ENCODE measurements around the gene ATRAID.
"Not testable (repeated sequence)": the region's sequence is repeated elsewhere in the genome, so short reads cannot be mapped to it uniquely, and the experiment has no call there.

Gene ATRAID

GRCh38 chr2:27194538-27195354 lies 17.1 kb upstream of the ATRAID start:
- DNase-seq: no peak

- DNase-seq: not testable (repeated sequence)
Observed at GRCh38 chr2:27195799-27196198, 16.0 kb upstream of the ATRAID start.

- not testable (repeated sequence) for DNase-seq
Observed at GRCh38 chr2:27198068-27198467, 13.8 kb upstream of the ATRAID start.

GRCh38 chr2:27198627-27199026 lies 13.2 kb upstream of the ATRAID start:
- DNase-seq: no peak

GRCh38 chr2:27199241-27199640 lies 12.6 kb upstream of the ATRAID start:
- DNase-seq: no peak

GRCh38 chr2:27201675-27202074 lies 10.2 kb upstream of the ATRAID start:
- no peak for DNase-seq

- DNase-seq: no peak
Observed at GRCh38 chr2:27202854-27203253, 9.0 kb upstream of the ATRAID start.

- DNase-seq: no peak
Observed at GRCh38 chr2:27203741-27204140, 8.1 kb upstream of the ATRAID start.

GRCh38 chr2:27204566-27204965 lies 7.3 kb upstream of the ATRAID start:
- DNase-seq: no peak

GRCh38 chr2:27205206-27205605 lies 6.6 kb upstream of the ATRAID start:
- no peak for DNase-seq

- DNase-seq: no peak
Observed at GRCh38 chr2:27206346-27206745, 5.5 kb upstream of the ATRAID start.

- no peak for DNase-seq
Observed at GRCh38 chr2:27208486-27209050, 3.3 kb upstream of the ATRAID start.

- DNase-seq: no peak
Observed at GRCh38 chr2:27209621-27210401, 2.0 kb upstream of the ATRAID start.

GRCh38 chr2:27211241-27211942 lies 449 bp upstream of the ATRAID start:
- DNase-seq: peak in 1 of 2 experiments; percentile 44

GRCh38 chr2:27212626-27213471 lies 1.0 kb downstream of the ATRAID start:
- peak in 1 of 2 experiments; percentile 57 for DNase-seq

- no peak for DNase-seq
Observed at GRCh38 chr2:27214941-27215340, 3.1 kb downstream of the ATRAID start.

- DNase-seq: no peak
Observed at GRCh38 chr2:27216416-27217137, 4.7 kb downstream of the ATRAID start.

GRCh38 chr2:27217173-27218121 lies 5.6 kb downstream of the ATRAID start, which contains the start of gene CAD:
CAD (plus strand) TSS chr2:27217369; CDS start chr2:27217552, 183 bp downstream.
- DNase-seq: peak; percentile 24 to 79

GRCh38 chr2:27218614-27219013 lies 6.8 kb downstream of the ATRAID start:
- no peak for DNase-seq

- no peak for DNase-seq
Observed at GRCh38 chr2:27219091-27219490, 7.2 kb downstream of the ATRAID start.
